Transverse colon (tissue), 4 donors: ENCODE results near the gene VSTM2L. TPM values are rescaled to one million over a fixed set of nuclear protein-coding genes. Genes with fewer than 3 reads are reported as not detected.

Experiments used
- DNase-seq: peaks from one replicate; pipeline ENCODE4 v3.0.0-alpha.2; 2019
- H3K27ac ChIP-seq, 4 donors: fragments of 200-600 bp; sonication (generic); 2 replicates each; pipeline ENCODE4 v1.5.1; 2016 to 2018; ENCODE audit warnings: inconsistent platforms in 4 of 4
- H3K27me3 ChIP-seq: fragments of 200-600 bp; sonication (generic); 2 replicates; pipeline ENCODE4 v1.5.1; 2017; ENCODE audit warnings: inconsistent platforms
- H3K36me3 ChIP-seq, 4 donors: fragments of 200-600 bp; sonication (generic); 2 replicates each; pipeline ENCODE4 v1.5.1; 2017 to 2019; ENCODE audit warnings: inconsistent platforms in 4 of 4
- H3K4me1 ChIP-seq, 4 donors: fragments of 200-600 bp; sonication (generic); 2 replicates each; pipeline ENCODE4 v1.5.1; 2017 to 2020; ENCODE audit warnings: inconsistent platforms in 4 of 4
- H3K4me3 ChIP-seq, 4 donors: fragments of 200-600 bp; sonication (generic); 1 replicate in 1 of 4; 2 replicates in 3 of 4; pipeline versions ENCODE4 v1.5.1 to v1.6.1; 2017 to 2019; ENCODE audit warnings: inconsistent platforms in 4 of 4
- H3K9me3 ChIP-seq, 2 donors: fragments of 200-600 bp; sonication (generic); 2 replicates each; pipeline ENCODE4 v1.5.1; 2017 to 2019; ENCODE audit warnings: inconsistent platforms in 2 of 2
- EP300 ChIP-seq: sonication (generic); formaldehyde crosslinking; IDR thresholded peaks from one replicate; pipeline ENCODE4 v1.6.1; 2017; ENCODE audit warnings: antibody characterized with exemption, low read depth
- POLR2A ChIP-seq: fragments of 450-650 bp; IDR thresholded peaks from one replicate; pipeline ENCODE4 v1.6.1; 2016; ENCODE audit warnings: antibody characterized with exemption, mild to moderate bottlenecking, moderate library complexity
- POLR2AphosphoS5 ChIP-seq, 3 donors: sonication (generic); formaldehyde crosslinking; IDR thresholded peaks; one replicate each; pipeline ENCODE4 v1.6.1; 2016; ENCODE audit warnings: antibody characterized with exemption in 3 of 3
- WGBS, 2 donors: methylation state at CpG; one replicate each; pipeline ENCODE4 v1.1.5; 2018; ENCODE audit warnings: low coverage in 1 of 2; 5-methylcytosine and 5-hydroxymethylcytosine counted together
- in situ Hi-C, 4 donors: fragments of 200-750 bp; cut with MboI; loops; one replicate each; pipeline versions ENCODE4 v1.15.0 to v1.15.1; 2017; ENCODE audit warnings: low sequenced_read_pairs in 3 of 4, low pct_ligation_motif_present in 1 of 4, low pct_unique_long_range_greater_than_20kb in 1 of 4
- intact Hi-C: fragments of 100-400 bp; cut with DNase I; formaldehyde crosslinking; loops from one replicate; pipeline ENCODE4 v1.15.1; 2023; ENCODE audit warnings: low total_unique reads
- total RNA-seq, 4 donors: library from RNA; depleted of rRNA; stranded (reverse); fragments of >200 nt; gene quantifications; one replicate each; pipeline ENCODE4 v1.1.0, GENCODE V29; 2016
- TF ChIP-seq, protein P1 (sequence below), 5 experiments: fragments of 200-600 bp in 3 of 5; fragments of 450-650 bp in 2 of 5; sonication (generic) in 3 of 5; IDR thresholded peaks; 1 replicate in 2 of 5; 2 replicates in 3 of 5; pipeline ENCODE4 v1.5.1; 2016 to 2017; ENCODE audit warnings: antibody characterized with exemption in 5 of 5, inconsistent platforms in 3 of 5, mild to moderate bottlenecking in 2 of 5, moderate library complexity in 1 of 5

The VSTM2L gene
- total RNA-seq, 4 donors from 2014 or later = 3.0 to 6.6 (median 3.0) TPM; not detected in 1

DNA sequence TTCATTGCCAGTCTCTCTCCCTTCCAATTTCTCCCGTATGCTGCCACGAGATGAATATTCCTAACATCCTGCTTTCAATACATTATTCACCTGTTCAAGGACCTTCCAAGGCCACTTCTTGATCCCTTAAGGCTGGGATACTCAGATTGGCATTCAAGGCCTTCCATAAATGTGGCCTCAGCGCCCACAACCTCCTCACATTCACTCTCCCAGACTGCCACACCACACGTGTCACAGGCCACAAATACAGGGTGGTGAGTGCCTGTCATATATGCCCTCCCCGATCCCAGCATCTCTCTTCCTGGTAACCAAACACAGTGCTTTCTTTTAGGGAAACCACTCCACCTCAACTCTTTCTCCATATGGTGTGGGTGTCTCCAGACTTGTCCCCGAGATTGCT lies 74.9 kb downstream of the VSTM2L start:
- Histone ChIP-seq H3K36me3 (peaks cover 0 to 3% (median 0%) of the 10 kb centered on the region in 4 donors), H3K4me3 (no peak overlapping the region), H3K27ac (no peak overlapping the region), H3K27me3 (no peaks in the 10 kb centered on the region), H3K9me3 (no peaks in the 10 kb centered on the region), H3K4me1 (no peaks in the 10 kb centered on the region)
- in situ Hi-C loops (loop anchor here in 2 of 4 donors (25.0 kb wide), 1 partner anchor 415 kb away; no protein-coding TSS in a partner anchor), intact Hi-C loops (no loop called here)
- DNase-seq = no peak
- TF ChIP-seq EP300 = no peak
- no peak for TF ChIP-seq POLR2A
- TF ChIP-seq, protein P1, sequence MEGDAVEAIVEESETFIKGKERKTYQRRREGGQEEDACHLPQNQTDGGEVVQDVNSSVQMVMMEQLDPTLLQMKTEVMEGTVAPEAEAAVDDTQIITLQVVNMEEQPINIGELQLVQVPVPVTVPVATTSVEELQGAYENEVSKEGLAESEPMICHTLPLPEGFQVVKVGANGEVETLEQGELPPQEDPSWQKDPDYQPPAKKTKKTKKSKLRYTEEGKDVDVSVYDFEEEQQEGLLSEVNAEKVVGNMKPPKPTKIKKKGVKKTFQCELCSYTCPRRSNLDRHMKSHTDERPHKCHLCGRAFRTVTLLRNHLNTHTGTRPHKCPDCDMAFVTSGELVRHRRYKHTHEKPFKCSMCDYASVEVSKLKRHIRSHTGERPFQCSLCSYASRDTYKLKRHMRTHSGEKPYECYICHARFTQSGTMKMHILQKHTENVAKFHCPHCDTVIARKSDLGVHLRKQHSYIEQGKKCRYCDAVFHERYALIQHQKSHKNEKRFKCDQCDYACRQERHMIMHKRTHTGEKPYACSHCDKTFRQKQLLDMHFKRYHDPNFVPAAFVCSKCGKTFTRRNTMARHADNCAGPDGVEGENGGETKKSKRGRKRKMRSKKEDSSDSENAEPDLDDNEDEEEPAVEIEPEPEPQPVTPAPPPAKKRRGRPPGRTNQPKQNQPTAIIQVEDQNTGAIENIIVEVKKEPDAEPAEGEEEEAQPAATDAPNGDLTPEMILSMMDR (IDR thresholded peaks at IDR 0.05) = no peak
- no peak for TF ChIP-seq POLR2AphosphoS5 (IDR thresholded peaks at IDR 0.05)
- 77 to 80% methylated on average over 6 of the region's 6 CpGs for WGBS, 2 donors

DNA sequence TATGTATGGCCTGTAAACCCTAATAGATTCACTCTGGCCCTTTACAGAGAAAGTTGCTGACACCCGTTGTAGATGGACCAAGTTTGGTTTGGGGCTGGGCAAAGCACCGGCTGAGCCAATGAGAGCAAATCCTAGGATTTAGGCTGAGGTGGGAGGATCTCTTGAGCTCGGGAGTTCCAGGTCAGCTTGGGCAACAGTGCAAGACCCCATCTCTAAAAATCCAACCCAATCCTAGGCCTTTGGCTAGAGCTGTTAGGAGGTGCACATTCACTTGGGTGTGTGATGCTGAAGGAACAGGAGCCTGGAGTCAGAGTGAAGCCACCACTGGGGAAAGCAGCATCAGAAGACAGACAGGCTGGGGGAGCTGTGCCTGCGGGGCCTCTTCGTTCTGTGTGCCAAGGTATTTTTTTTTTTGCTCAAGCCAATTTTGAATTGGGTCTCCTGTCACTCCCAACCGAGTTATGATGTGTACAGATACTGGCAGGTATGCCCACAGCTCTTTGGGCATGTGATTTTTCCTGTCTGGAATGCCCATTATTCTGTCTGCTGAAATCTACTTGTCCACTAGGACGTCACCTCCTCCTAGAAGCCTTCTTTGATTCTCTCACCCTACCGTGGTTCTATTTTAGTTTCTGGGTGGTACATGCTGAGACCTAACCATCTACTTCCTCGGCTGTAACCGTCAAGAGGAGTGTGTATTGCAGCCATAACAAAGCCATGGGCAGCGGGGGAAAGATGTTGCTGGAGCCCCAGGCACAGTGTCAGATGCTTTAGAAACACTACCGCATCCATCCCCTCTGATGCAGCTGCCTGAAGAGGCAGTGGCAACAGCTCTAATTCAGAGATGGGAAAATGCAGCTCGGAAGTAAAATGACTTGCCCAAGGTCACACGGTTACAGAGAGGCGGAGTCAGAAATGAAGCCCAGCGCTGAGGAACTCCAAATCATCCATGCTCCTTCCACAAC lies 76.4 kb downstream of the VSTM2L start:
- in situ Hi-C loops (loop anchor here in 2 of 4 donors (25.0 kb wide), 1 partner anchor 417 kb away; no protein-coding TSS in a partner anchor), intact Hi-C loops (no loop called here)
- no peak overlapping the region for H3K4me3 ChIP-seq
- 92 to 100% methylated on average over 7 to 16 of the region's 16 CpGs for WGBS, 2 donors
- peaks cover 0 to 3% (median 0%) of the 10 kb centered on the region in 4 donors for H3K36me3 ChIP-seq
- no peaks in the 10 kb centered on the region for H3K4me1 ChIP-seq
- H3K27me3 ChIP-seq = no peaks in the 10 kb centered on the region
- TF ChIP-seq POLR2A = no peak
- no peak for TF ChIP-seq POLR2AphosphoS5 (IDR thresholded peaks at IDR 0.05)
- TF ChIP-seq EP300 = no peak
- TF ChIP-seq, protein P1 (IDR thresholded peaks at IDR 0.05) = no peak
- no peaks in the 10 kb centered on the region for H3K9me3 ChIP-seq
- DNase-seq = no peak
- H3K27ac ChIP-seq = no peak overlapping the region

DNA sequence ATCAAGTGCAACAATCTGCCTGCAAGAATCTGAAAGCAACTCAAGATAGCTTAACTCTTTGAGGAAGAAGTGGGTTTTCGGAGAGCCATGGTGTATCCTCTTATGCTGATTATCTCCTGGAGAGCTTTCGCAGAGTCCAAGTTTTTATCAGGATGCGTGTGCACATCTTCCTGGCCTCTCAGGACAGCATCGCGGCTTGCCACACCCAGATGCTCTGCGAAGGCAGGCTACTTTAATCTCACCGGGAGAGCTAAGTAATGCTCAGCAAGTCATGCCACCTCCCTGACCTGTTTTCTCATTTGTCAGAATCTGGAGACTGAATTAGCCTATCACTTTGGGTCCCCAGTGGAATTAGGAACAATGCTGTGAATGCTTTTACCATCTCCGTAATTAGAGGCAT lies 77.5 kb downstream of the VSTM2L start:
- no peak for TF ChIP-seq POLR2A
- TF ChIP-seq POLR2AphosphoS5 (IDR thresholded peaks at IDR 0.05) = no peak
- TF ChIP-seq, protein P1 (IDR thresholded peaks at IDR 0.05) = no peak
- no peak for TF ChIP-seq EP300
- Histone ChIP-seq H3K36me3 (peaks cover 0 to 3% (median 0%) of the 10 kb centered on the region in 4 donors), H3K27me3 (no peaks in the 10 kb centered on the region), H3K27ac (no peak overlapping the region), H3K4me3 (no peak overlapping the region), H3K4me1 (no peaks in the 10 kb centered on the region), H3K9me3 (no peaks in the 10 kb centered on the region)
- DNase-seq = no peak
- in situ Hi-C loops = loop anchor here in 2 of 4 donors (25.0 kb wide), 1 partner anchor 418 kb away; no protein-coding TSS in a partner anchor
- intact Hi-C loops = loop anchor here (10.0 kb wide), 1 partner anchor 226 kb away; no protein-coding TSS in a partner anchor
- 80 to 83% methylated on average over 1 to 8 of the region's 8 CpGs for WGBS, 2 donors

DNA sequence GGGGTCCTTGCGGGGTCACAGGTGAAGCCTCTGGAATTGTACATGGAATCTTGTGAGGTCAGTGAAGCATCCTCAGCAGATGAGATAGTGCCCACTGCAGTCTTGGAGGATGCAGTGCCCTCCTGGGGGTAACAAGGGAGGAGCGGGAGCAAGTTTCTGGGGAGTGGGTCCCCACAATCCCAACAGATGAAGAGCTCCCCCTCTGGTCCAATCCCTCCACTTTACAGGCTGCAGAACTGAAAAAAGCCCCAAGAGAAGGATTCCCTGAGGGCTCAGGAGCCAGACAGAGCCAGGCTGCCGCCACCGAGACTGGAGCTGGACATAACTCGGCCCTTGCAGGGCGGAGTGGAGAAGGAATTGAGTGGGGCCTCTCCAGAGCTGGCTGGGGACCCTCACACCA lies 77.9 kb downstream of the VSTM2L start:
- Histone ChIP-seq H3K4me3 (no peak overlapping the region), H3K27me3 (no peaks in the 10 kb centered on the region), H3K36me3 (peaks cover 0 to 3% (median 0%) of the 10 kb centered on the region in 4 donors), H3K27ac (no peak overlapping the region), H3K9me3 (no peaks in the 10 kb centered on the region), H3K4me1 (no peaks in the 10 kb centered on the region)
- TF ChIP-seq POLR2AphosphoS5 (IDR thresholded peaks at IDR 0.05) (no peak), POLR2A (no peak), EP300 (no peak)
- TF ChIP-seq, protein P1 (IDR thresholded peaks at IDR 0.05) = no peak
- 100% methylated on average over 6 of the region's 6 CpGs; no CpG with 5 or more reads in 1 of the 2 donors for WGBS, 2 donors
- in situ Hi-C loops = loop anchor here in 2 of 4 donors (25.0 kb wide), 1 partner anchor 419 kb away; no protein-coding TSS in a partner anchor
- intact Hi-C loops = loop anchor here (10.0 kb wide), 1 partner anchor 226 kb away; no protein-coding TSS in a partner anchor
- no peak for DNase-seq
